ENCODE measurements around the gene GRB7. TPM values are rescaled to one million over a fixed set of nuclear protein-coding genes. Genes with fewer than 3 reads are reported as not detected.

GRB7 gene
- total RNA-seq, 1 donor from 2014 or later, result 25.0 TPM

DNA sequence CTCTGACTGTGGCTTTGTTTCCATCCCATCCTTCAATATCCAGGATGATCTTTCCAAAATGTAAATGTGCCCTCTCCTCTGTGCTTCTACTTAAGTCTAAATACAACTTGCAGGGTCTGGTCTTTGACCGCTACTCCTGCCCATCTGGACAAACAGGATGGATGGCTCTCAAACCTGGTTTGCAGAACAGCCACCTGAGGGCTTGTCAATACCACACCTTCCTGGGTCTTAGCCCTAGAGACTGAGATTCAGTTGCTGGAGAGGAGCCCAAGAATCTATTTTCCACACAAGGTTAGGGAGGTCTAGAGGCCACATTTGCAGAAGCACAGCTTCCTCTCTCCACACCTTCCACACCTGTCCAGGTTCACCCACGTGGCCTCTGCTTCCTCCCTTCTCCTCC lies 1.9 kb upstream of the GRB7 start:
- peaks cover 32% of the 10 kb centered on the region for H3K27me3 ChIP-seq
- DNase-seq (no peak), ATAC-seq (no peak)
- no peak overlapping the region for H3K4me3 ChIP-seq
- TF ChIP-seq, protein P1, sequence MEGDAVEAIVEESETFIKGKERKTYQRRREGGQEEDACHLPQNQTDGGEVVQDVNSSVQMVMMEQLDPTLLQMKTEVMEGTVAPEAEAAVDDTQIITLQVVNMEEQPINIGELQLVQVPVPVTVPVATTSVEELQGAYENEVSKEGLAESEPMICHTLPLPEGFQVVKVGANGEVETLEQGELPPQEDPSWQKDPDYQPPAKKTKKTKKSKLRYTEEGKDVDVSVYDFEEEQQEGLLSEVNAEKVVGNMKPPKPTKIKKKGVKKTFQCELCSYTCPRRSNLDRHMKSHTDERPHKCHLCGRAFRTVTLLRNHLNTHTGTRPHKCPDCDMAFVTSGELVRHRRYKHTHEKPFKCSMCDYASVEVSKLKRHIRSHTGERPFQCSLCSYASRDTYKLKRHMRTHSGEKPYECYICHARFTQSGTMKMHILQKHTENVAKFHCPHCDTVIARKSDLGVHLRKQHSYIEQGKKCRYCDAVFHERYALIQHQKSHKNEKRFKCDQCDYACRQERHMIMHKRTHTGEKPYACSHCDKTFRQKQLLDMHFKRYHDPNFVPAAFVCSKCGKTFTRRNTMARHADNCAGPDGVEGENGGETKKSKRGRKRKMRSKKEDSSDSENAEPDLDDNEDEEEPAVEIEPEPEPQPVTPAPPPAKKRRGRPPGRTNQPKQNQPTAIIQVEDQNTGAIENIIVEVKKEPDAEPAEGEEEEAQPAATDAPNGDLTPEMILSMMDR (IDR thresholded peaks at IDR 0.05), result no peak
- H3K27ac ChIP-seq, result no peak overlapping the region
- no peaks in the 10 kb centered on the region for H3K9me3 ChIP-seq
- peaks cover 16% of the 10 kb centered on the region for H3K4me1 ChIP-seq
- intact Hi-C loops (cut with DNase I), result no loop called here
- H3K36me3 ChIP-seq, result no peaks in the 10 kb centered on the region

- peak overlapping the region; percentile 74 for H3K27ac ChIP-seq
- H3K4me1 ChIP-seq, result peaks cover 14% of the 10 kb centered on the region
- H3K36me3 ChIP-seq, result no peaks in the 10 kb centered on the region
- TF ChIP-seq, protein P1 (IDR thresholded peaks at IDR 0.05), result no peak
- DNase-seq (peak; percentile 79), ATAC-seq (peak; percentile 33)
- no peaks in the 10 kb centered on the region for H3K9me3 ChIP-seq
- intact Hi-C loops (cut with DNase I), result no loop called here
- H3K4me3 ChIP-seq, result peak overlapping the region; percentile 53
- peaks cover 32% of the 10 kb centered on the region for H3K27me3 ChIP-seq
Observed at GRCh38 chr17:39736319-39737165, 1.2 kb upstream of the GRB7 start.

- peaks cover 14% of the 10 kb centered on the region for H3K4me1 ChIP-seq
- no peak for DNase-seq
- intact Hi-C loops (cut with DNase I), result no loop called here
- peak overlapping the region; percentile 53 for H3K4me3 ChIP-seq
- H3K36me3 ChIP-seq, result peaks cover 4% of the 10 kb centered on the region
- H3K27me3 ChIP-seq, result peaks cover 32% of the 10 kb centered on the region
- no peaks in the 10 kb centered on the region for H3K9me3 ChIP-seq
- TF ChIP-seq, protein P1 (IDR thresholded peaks at IDR 0.05), result no peak
- H3K27ac ChIP-seq, result peak overlapping the region; percentile 74
- peak; percentile 1 for ATAC-seq
Observed at GRCh38 chr17:39737206-39737759, 455 bp upstream of the GRB7 start.

DNA sequence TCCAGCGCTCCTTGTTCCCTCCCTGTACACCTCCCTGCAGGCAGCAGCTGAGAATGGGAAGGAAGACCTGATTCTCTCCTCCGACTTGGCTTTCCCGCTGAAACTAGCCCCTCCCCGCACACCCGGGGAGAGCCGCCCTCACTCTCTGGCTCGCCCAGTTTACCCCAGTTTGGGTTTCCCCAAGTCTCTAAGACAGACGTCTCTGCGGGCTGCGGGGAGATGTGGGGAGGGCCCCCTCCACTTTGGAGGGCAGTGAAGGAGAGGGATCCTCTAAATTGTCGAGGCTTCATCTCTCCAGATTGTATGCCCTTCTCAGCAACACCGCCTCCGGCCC lies 797 bp downstream of the GRB7 start:
- TF ChIP-seq, protein P1 (IDR thresholded peaks at IDR 0.05), result no peak
- DNase-seq (no peak), ATAC-seq (peak; percentile 32)
- Histone ChIP-seq H3K36me3 (peaks cover 4% of the 10 kb centered on the region), H3K4me1 (peaks cover 14% of the 10 kb centered on the region), H3K27ac (peak overlapping the region; percentile 74), H3K4me3 (peak overlapping the region; percentile 53), H3K9me3 (no peaks in the 10 kb centered on the region), H3K27me3 (peaks cover 32% of the 10 kb centered on the region)
- intact Hi-C loops (cut with DNase I), result no loop called here

GRCh38 chr17:39738983-39739884 lies 1.5 kb downstream of the GRB7 start:
- ATAC-seq (peak; percentile 69), DNase-seq (peak; percentile 86)
- Histone ChIP-seq H3K36me3 (peaks cover 8% of the 10 kb centered on the region), H3K4me3 (peak overlapping the region; percentile 53), H3K27ac (peak overlapping the region; percentile 74), H3K4me1 (peaks cover 14% of the 10 kb centered on the region), H3K27me3 (peaks cover 32% of the 10 kb centered on the region), H3K9me3 (no peaks in the 10 kb centered on the region)
- TF ChIP-seq, protein P1 (IDR thresholded peaks at IDR 0.05), result no peak
- intact Hi-C loops (cut with DNase I), result no loop called here
